Hematopoietic multipotent progenitor cell treated with erythropoietin and hydrocortisone succinate and interleukin-3 and kit ligand, for 17 days (in vitro differentiated cells): ENCODE results near the gene FZD1.
"Not testable (repeated sequence)": the region's sequence is repeated elsewhere in the genome, so short reads cannot be mapped to it uniquely, and the experiment has no call there.

Experiments used
- DNase-seq: peaks from one replicate; pipeline ENCODE4 v3.0.0-alpha.2; 2015; ENCODE audit warnings: low spot score

The FZD1 gene

DNA sequence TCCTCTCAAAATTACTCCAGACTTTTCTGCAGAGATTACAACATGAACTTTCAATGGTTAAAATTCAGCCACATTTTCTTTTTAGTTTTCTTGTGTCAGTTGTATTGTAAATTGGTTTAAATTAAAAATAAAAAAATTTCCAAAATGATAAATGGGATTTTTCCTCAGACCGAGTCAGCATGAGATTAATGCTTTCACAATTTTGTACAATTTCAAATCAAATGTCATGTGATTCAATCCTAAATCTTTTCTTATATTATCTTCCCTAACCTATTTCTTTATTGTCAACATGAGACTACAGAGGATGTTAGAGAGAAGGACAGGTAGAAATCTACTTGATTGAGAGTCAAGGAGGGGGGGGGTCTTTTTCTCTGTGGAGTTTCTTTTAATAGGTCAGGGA is 33.7 kb downstream of the FZD1 start:
- no peak for DNase-seq

DNA sequence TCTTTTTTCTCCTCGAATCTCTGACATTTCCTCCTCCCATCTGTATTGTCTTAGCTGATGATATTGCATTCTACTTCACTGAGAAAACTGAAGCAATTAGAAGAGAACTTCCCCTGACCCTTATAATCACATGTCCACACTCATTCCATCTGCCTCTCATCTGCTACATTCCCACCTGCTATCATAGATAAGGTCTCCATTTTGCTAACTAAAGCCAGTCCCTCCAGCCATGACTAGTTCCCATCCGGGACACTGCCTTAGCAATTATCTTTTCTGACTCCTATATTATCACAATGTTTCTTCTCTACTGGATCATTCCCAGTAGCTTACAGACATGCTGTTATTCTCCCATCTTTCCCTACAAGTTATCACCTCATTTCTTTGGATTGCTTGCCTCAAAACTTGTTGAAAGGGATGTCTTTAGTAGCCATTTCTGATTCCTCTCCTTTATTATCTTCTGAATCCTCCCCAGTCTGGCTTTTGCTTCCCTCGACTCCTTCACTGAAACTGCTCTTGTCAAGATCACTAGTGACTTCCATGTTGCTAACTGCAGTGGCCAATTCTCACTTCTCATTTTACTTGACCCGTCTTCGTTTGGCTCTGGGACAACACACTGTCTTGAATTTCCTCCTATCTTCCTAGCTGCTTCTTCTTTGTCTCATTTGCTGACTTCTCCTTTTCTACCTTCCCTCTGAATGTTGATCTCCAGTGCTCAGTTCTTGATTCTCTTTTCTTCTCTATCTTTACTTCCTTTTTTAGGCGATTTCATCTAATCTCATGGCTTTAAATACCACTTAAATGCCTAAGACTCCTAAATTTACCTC is 35.9 kb downstream of the FZD1 start:
- no peak for DNase-seq

DNA sequence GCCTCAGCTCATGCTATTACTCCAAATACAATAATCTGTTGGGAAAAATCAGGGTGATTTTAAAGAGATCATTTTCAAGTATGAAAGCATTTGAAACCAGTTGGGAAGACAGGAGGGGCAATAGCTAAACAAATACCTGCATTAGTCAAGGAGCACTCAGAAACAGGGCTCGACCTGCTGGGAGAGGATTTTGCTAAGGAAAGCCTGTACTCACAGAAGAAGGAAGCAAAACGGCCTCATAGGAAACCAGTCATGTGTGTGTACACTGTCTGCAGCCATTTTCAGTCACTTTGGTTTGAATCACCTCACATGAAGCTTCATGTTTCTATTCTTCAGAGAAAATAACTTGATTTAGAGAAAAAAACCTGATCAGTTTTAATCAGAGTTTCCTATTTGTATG is 38.6 kb downstream of the FZD1 start:
- no peak for DNase-seq

DNA sequence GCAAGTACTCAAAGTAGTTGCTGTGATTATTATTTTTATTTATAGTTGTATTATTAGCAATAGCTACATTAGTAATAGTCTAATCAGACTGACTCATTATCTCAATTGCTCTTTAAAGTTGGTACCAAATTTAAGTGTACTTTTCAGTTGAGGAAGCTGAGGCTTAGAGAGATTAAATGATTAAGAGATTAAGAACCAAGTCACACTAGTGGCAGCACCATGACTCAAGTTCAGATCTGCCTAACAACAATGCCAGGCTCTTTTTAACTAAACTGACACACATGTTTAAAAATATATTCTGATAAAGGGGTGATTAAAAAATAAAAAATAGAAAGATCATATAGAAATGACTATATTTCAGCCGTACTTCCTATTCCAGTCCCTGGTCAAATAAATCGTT is 42.0 kb downstream of the FZD1 start:
- no peak for DNase-seq

DNA sequence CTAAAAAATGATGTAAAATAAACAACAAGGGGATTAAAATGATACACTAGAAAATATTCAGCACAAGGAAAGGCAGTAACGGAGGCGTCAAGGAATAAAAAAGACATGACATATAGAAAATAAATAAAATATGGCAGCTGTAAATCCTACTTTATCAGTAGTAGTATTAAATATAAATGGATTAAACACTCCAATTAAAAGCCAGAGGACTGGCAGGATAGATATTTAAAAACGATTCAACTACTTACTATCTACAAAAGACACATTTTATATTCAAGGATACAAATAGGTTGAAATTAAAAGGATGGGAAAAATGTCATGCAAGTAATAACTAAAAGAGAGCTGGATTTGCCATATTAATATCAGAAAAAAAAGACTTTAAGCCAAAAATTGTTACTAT is 43.2 kb downstream of the FZD1 start:
- DNase-seq = no peak

DNA sequence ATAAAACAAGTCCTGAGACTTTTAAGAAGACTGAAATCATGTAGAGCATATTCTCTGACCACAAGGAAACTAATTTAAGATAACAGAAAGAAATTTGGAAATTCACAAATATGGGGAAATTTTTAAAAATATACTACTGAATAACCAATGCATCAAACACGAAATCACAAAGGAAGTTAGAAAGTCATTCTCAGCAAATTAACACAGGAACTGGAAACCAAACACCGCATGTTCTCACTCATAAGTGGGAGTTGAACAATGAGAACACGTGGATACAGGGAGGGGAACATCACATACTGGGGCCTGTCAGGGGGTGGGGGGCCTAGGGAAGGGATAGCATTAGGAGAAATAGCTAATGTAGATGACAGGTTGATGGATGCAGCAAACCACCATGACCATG is 44.0 kb downstream of the FZD1 start:
- DNase-seq = not testable (repeated sequence)

DNA sequence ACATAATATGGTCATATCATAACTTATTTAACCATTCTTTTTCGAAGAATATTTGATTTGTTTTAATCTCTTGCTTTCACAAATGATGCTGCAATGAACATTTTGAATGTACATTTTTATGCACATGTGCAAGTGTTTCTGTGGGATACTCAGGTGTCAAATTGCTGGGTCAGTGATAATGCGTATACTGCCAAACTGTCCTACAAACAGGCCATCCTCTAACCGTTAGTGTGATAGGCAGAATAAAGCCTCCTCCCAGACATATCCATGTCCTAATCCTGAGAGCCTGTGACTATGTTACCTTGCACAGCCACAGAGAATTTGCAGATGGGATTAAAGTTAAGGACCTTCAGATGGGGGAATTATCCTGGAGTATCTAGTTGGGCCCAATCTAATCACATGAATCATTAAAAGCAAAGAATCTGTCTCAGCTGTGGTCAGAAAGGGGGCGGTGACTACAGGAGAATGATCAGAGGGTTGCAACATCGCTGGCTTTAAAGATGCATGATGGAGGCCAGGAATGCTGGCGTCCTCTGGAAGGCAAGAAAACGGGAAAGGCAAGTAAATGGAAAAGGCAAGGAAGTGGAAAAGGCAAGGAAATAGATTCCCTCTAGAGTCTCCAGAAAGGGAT is 46.7 kb downstream of the FZD1 start:
- DNase-seq = no peak

DNA sequence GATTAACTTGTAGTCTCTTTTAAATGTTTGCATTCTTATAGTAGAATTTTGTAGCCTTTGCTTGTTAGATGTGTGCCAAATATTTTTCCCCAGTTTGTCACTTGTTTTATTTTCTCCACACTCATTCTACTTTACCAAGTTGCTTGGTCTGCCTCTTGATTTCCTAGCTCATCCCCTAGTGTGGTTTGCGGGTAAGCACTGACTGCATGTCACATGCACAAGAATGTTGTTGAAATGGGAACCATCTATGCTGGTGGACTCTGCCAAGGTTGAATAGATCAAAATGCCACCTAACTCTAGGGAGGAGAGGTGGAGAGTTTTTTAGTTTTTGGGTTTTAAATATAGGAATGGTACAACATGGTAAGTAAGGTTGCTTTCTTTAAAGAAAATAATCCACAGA is 47.6 kb downstream of the FZD1 start:
- no peak for DNase-seq

DNA sequence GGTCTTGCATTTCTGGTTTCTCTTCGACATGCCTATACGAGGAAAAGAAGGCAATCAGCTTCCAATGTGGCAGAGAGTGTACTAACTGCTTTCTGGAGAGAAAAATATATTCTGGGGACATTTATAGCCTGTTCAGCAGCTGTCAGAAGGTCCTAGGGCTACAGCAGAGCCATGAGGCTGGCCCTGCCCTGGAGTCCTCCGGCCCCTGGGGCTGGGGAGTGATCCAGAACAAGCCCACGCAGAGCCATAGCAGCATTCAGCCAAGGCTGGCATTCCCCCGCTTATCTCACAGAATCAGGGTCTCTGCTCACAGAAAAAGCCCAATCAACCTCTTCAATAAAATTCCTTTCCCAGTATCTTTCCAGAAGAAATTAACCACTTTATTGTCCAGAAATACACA is 48.9 kb downstream of the FZD1 start:
- DNase-seq = no peak

DNA sequence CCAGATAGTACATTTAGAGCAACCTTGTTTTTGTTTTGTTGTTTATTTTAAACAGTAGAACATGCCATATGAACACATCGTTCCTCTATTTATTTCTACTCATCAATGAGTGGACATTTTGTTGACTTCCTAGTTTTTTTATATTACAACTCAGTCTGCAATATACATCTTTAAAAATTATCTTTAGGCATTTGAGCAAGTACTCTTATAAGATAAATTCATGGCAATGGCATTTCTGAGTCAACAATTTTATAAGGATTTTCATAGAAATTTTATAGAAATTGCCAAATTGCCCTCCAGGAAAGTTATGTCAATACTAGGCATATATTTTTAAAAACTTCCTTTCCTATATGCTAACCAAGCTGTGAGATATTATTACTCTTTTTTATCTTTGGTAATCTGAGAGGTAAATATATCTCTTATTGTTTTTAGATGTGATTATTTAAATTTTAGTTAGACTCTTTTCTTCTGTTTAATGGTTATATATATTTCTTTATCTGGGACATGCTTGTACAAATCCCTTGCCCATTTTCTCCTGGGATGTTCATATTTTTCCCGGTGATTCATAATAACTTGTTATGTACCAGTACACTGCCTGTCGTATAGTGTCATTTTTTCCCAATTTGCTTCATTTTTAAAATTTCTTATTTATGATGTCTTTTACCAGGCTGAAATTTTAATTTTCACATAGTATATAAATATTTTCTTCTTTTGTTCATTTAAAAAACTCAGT is 50.5 kb downstream of the FZD1 start:
- DNase-seq = no peak

DNA sequence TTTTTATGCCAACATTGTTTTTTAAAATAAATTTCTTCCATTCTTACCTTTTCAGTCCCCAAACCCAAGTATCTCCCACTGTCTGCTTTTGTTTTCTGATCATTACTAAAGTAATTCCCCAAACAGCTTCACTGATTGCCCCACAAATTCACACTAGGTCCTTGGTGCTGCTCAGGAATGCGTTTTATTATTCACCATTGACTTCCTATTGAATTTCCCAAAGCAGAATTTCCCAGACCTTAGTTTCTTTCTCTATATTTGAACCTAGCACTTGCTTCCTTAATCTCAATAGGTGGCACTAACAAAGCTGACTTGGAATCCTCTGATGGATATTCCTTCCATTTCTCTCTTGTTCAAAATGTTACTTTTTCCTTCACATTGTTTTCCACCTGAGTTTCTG is 52.2 kb downstream of the FZD1 start:
- DNase-seq = no peak

DNA sequence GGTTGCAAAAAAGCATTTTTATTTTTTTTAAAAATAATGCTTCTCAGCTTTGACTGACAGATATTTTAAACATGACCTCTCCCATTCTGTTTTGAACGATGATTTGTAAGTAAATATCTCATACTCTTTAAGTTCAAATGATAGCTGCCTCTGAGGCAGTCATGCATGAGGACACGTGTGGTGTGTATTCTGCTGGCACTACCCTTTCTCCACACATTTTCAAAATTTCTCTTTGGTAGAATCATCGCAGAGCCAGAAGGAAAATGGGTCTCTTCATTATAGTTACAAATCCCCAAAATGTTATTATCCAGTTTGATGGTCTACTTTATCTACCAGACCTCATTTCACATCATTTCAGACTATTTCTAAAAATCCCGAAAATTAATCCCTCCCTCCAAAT is 55.1 kb downstream of the FZD1 start:
- DNase-seq = no peak

DNA sequence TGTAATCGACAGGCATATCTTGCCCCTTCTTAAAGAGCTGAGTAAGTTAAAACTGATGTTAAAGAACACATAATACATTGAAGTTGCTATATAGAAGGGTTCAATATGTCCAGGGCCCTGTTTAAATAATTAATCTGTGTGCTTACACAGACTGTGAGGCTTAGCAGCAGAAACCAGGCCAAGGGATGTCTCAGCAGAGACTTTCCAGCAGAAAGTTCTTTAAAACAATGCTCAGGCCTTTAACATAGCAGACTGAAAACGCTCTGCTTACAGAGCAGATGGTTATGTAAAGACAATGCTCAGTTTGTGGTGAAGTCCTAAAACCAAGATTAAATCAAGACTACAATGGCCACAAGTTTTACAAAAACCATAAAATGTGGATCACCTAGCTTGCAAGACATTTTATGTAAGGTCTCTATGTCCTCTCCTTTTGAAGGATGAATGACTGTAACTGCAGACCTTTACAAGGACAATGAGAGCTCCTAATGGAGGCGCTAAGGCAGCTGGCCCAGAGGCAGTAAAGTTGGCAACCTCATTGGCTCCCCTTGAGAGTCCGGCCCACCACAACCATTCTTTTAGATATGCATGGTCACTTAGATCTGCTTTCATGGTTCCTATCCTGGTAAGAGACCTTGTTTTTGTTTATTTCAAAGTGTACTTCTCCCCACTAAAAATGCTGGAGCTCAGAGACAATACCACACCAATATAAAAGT is 56.3 kb downstream of the FZD1 start:
- DNase-seq = no peak
